Subcutaneous abdominal adipose tissue (tissue), 5 donors: ENCODE results near the gene IRGC.
A peak's percentile ranks its signal among the peaks of the same experiment; 100 is the strongest.

Experiments used
- H3K27ac ChIP-seq: one replicate; pipeline ENCODE4 v1.7.0; 2013; ENCODE audit warnings: low read depth, mild to moderate bottlenecking, inconsistent platforms, low read length, moderate library complexity
- H3K27me3 ChIP-seq, 5 donors: one replicate each; pipeline ENCODE4 v1.7.0; 2013; ENCODE audit warnings: low read length in 5 of 5, inconsistent platforms in 1 of 5; ENCODE audit not compliant: control insufficient read depth in 5 of 5, insufficient read depth in 4 of 5
- H3K36me3 ChIP-seq, 5 donors: one replicate each; pipeline ENCODE4 v1.7.0; 2013; ENCODE audit warnings: low read length in 5 of 5; ENCODE audit not compliant: control insufficient read depth in 5 of 5, insufficient read depth in 5 of 5
- H3K4me1 ChIP-seq, 5 donors: one replicate each; pipeline ENCODE4 v1.7.0; 2013; ENCODE audit warnings: low read length in 5 of 5, mild to moderate bottlenecking in 3 of 5, moderate library complexity in 1 of 5; ENCODE audit not compliant: control insufficient read depth in 5 of 5, insufficient read depth in 5 of 5
- H3K4me3 ChIP-seq, 5 donors: one replicate each; pipeline ENCODE4 v1.7.0; 2013; ENCODE audit warnings: low read length in 5 of 5, low read depth in 1 of 5
- H3K9ac ChIP-seq, 5 donors: one replicate each; pipeline ENCODE4 v1.7.0; 2013; ENCODE audit warnings: low read length in 5 of 5, mild to moderate bottlenecking in 4 of 5, moderate library complexity in 3 of 5
- H3K9me3 ChIP-seq, 5 donors: one replicate each; pipeline ENCODE4 v1.7.0; 2013; ENCODE audit warnings: low read length in 5 of 5; ENCODE audit not compliant: control insufficient read depth in 5 of 5
- donor health status: healthy.
- donor health status: healthy.
- donor health status: healthy.
- donor health status: healthy.
- donor health status: healthy.

IRGC gene

GRCh38 chr19:43690890-43691289, 25.0 kb upstream of the IRGC start:
- Histone ChIP-seq H3K27me3 (no peaks in the 10 kb centered on the region), H3K27ac (no peak overlapping the region), H3K9me3 (peaks cover 13 to 29% (median 17%) of the 10 kb centered on the region in 5 donors), H3K36me3 (no peaks in the 10 kb centered on the region), H3K4me1 (no peaks in the 10 kb centered on the region), H3K4me3 (peak overlapping the region in 1 of 5 donors; percentile 16), H3K9ac (no peak overlapping the region)

- Histone ChIP-seq H3K27ac (no peak overlapping the region), H3K9me3 (peaks cover 17 to 35% (median 21%) of the 10 kb centered on the region in 5 donors), H3K9ac (no peak overlapping the region), H3K27me3 (no peaks in the 10 kb centered on the region), H3K4me1 (no peaks in the 10 kb centered on the region), H3K4me3 (no peak overlapping the region), H3K36me3 (no peaks in the 10 kb centered on the region)
These were observed 24.1 kb upstream of the IRGC start for GRCh38 chr19:43691755-43692154.

GRCh38 chr19:43692385-43692784, 23.5 kb upstream of the IRGC start:
- Histone ChIP-seq H3K9me3 (peaks cover 17 to 35% (median 21%) of the 10 kb centered on the region in 5 donors), H3K4me3 (no peak overlapping the region), H3K27ac (no peak overlapping the region), H3K36me3 (no peaks in the 10 kb centered on the region), H3K27me3 (peaks cover 0 to 2% (median 0%) of the 10 kb centered on the region in 5 donors), H3K4me1 (no peaks in the 10 kb centered on the region), H3K9ac (no peak overlapping the region)

- Histone ChIP-seq H3K4me1 (no peaks in the 10 kb centered on the region), H3K36me3 (no peaks in the 10 kb centered on the region), H3K9ac (no peak overlapping the region), H3K27me3 (peaks cover 0 to 3% (median 2%) of the 10 kb centered on the region in 5 donors), H3K27ac (no peak overlapping the region), H3K4me3 (no peak overlapping the region), H3K9me3 (peaks cover 17 to 35% (median 21%) of the 10 kb centered on the region in 5 donors)
These were observed 23.0 kb upstream of the IRGC start for GRCh38 chr19:43692877-43693276.

GRCh38 chr19:43694553-43694952, 21.3 kb upstream of the IRGC start:
- H3K27me3 ChIP-seq = peaks cover 0 to 9% (median 5%) of the 10 kb centered on the region in 5 donors
- H3K9ac ChIP-seq = no peak overlapping the region
- no peak overlapping the region for H3K27ac ChIP-seq
- H3K4me1 ChIP-seq = peaks cover 0 to 7% (median 5%) of the 10 kb centered on the region in 5 donors
- no peaks in the 10 kb centered on the region for H3K36me3 ChIP-seq
- no peak overlapping the region for H3K4me3 ChIP-seq
- peaks cover 17 to 35% (median 21%) of the 10 kb centered on the region in 5 donors for H3K9me3 ChIP-seq

GRCh38 chr19:43695985-43696704, 19.7 kb upstream of the IRGC start:
- Histone ChIP-seq H3K36me3 (no peaks in the 10 kb centered on the region), H3K27ac (no peak overlapping the region), H3K9me3 (peaks cover 10 to 20% (median 17%) of the 10 kb centered on the region in 5 donors), H3K27me3 (peaks cover 0 to 9% (median 6%) of the 10 kb centered on the region in 5 donors), H3K4me3 (no peak overlapping the region), H3K4me1 (peaks cover 2 to 20% (median 15%) of the 10 kb centered on the region in 5 donors), H3K9ac (no peak overlapping the region)

- no peak overlapping the region for H3K4me3 ChIP-seq
- H3K4me1 ChIP-seq = peaks cover 2 to 25% (median 18%) of the 10 kb centered on the region in 5 donors
- no peak overlapping the region for H3K9ac ChIP-seq
- peaks cover under 1 to 9% (median 8%) of the 10 kb centered on the region in 5 donors for H3K9me3 ChIP-seq
- no peak overlapping the region for H3K27ac ChIP-seq
- peaks cover 0 to 13% (median 6%) of the 10 kb centered on the region in 5 donors for H3K27me3 ChIP-seq
- H3K36me3 ChIP-seq = no peaks in the 10 kb centered on the region
These were observed 18.6 kb upstream of the IRGC start for GRCh38 chr19:43697295-43697694.

- Histone ChIP-seq H3K27me3 (peaks cover 4 to 13% (median 6%) of the 10 kb centered on the region in 5 donors), H3K4me1 (peaks cover 2 to 25% (median 18%) of the 10 kb centered on the region in 5 donors), H3K9me3 (peaks cover 0 to 7% (median 5%) of the 10 kb centered on the region in 5 donors), H3K36me3 (no peaks in the 10 kb centered on the region), H3K27ac (peak overlapping the region; percentile 78), H3K9ac (peak overlapping the region in 3 of 5 donors; percentile 19 to 62 (median 38)), H3K4me3 (peak overlapping the region in 4 of 5 donors; percentile 45 to 67 (median 50))
These were observed 16.1 kb upstream of the IRGC start for GRCh38 chr19:43699506-43700394.

- peaks cover 4 to 13% (median 6%) of the 10 kb centered on the region in 5 donors for H3K27me3 ChIP-seq
- H3K4me1 ChIP-seq = peaks cover 2 to 25% (median 18%) of the 10 kb centered on the region in 5 donors
- peaks cover 0 to 6% (median 5%) of the 10 kb centered on the region in 5 donors for H3K9me3 ChIP-seq
- H3K36me3 ChIP-seq = no peaks in the 10 kb centered on the region
- H3K9ac ChIP-seq = peak overlapping the region in 4 of 5 donors; percentile 32 to 62 (median 42)
- H3K27ac ChIP-seq = peak overlapping the region; percentile 78
- H3K4me3 ChIP-seq = peak overlapping the region; percentile 23 to 67 (median 51)
These were observed 15.4 kb upstream of the IRGC start for GRCh38 chr19:43700395-43701000.
